ENCODE data around the gene MATCAP1.

The MATCAP1 gene

DNA sequence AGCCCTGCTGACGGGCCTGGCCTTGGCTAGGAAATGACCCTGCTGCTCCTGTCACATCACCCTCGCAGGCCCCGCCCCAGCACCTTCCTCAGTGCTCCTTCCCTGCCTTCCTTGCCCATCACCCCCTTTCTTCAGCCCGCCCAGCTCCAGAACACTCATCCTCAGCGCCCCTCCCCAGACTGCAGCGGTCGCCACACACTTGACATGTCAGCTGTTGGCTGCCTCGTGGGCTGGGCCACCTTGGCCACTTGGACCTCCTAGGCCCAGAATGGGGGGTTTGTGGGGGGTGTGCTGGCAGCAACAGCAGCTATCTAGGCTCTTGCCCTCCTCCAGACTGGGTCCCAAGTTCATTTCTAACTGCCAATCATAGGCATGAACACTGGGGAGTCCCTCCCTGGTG is 25.8 kb upstream of the MATCAP1 start:
- DNase-seq (ENCODE audit: low read depth, low spot score), result no peak
- H3K4me3 ChIP-seq (ENCODE audit: low read length), result no peak overlapping the region

GRCh38 chr16:67208154-67208896 is 24.6 kb upstream of the MATCAP1 start:
- no peak overlapping the region for H3K4me3 ChIP-seq (ENCODE audit: low read length)
- no peak for DNase-seq (ENCODE audit: low read depth, low spot score)

DNA sequence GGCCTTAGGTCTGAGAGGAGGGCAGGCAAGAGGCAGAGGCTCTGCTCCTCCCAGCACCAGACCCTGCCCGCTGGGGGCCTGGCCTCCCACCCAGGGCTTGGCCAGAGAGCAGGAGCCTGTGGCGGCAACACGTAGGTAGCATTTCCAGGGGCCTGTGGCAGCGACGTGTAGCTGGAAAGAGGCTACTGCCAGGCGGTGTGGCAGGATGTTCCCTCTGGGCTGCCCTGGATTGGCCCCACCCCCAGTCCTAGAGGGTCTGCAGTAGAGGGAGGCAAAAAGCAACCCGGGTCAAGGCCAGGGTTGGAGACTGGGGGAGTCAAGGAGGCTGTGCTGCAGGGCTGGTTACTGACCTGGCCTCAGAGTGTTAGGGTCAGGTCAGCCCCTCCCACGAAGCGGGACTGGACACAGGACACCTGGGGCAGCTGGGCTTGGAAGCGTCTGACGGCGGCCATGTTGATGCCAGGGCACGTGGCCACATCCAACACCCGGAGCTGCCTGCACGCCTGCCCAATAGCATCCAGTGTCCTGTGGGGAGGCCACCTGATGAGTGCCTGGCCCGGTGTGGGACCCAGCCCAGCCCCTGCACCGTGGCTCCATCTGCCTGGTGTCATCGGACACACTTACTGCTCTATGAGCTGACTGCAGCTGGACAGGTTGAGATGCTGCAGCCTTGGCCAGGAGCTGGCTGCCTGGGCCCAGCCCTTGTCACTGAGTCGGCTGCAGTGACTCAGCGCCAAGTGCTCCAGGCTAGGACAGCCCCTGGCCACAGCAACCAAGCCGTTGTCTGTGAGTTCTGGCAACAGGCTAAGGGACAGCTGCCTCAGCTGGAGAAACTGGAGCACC is 23.7 kb upstream of the MATCAP1 start:
- no peak for DNase-seq (ENCODE audit: low read depth, low spot score)
- no peak overlapping the region for H3K4me3 ChIP-seq (ENCODE audit: low read length)

GRCh38 chr16:67206838-67207248 is 23.1 kb upstream of the MATCAP1 start:
- no peak for DNase-seq (ENCODE audit: low read depth, low spot score)
- H3K4me3 ChIP-seq (ENCODE audit: low read length), result no peak overlapping the region

- DNase-seq (ENCODE audit: low read depth, low spot score), result no peak
- H3K4me3 ChIP-seq (ENCODE audit: low read length), result no peak overlapping the region
Measured at GRCh38 chr16:67206129-67206837, 22.5 kb upstream of the MATCAP1 start.

DNA sequence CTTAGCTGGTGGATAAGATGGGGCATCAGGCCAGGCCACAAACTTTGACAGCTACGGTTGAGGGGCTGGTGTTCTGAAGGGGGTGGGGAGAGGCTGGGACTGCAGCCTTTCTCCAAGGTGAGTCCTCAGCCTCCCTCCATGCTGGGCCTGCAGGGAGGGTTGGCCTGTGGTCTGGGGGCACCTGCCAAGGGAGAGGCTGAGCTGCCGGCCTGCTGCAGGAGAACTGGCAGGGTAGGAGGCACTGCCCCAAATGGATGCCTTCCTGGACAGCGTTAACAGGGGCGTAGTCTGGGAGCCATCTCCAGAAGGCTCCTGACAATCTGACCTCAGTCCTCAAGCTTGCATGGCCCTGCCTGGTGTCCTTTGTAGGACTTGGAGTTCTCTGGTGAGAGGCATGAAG is 20.3 kb upstream of the MATCAP1 start:
- no peak for DNase-seq (ENCODE audit: low read depth, low spot score)
- no peak overlapping the region for H3K4me3 ChIP-seq (ENCODE audit: low read length)

DNA sequence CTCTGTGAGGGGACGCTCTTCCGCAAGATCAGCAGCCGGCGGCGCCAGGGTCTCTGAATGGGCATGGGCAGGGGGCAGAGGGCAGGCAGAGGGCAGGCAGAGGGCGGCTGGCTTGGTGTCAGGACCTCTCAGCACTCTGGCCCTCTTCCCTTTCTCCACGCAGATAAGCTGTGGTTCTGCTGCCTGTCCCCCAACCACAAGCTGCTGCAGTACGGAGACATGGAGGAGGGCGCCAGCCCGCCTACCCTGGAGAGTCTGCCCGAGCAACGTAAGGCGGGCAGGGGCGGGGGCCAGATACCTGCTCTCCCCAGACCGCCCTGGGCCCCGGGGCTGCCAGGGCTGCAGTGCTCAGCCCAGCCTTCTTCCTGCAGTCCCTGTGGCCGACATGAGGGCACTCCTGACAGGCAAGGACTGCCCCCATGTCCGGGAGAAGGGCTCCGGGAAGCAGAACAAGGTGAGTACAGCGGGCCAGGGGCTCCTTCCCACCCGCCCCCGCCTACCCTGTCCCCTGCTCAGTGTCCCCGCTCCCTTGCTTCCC is 19.3 kb upstream of the MATCAP1 start:
- H3K4me3 ChIP-seq (ENCODE audit: low read length), result no peak overlapping the region
- no peak for DNase-seq (ENCODE audit: low read depth, low spot score)

GRCh38 chr16:67202426-67202825 is 18.7 kb upstream of the MATCAP1 start:
- no peak for DNase-seq (ENCODE audit: low read depth, low spot score)
- no peak overlapping the region for H3K4me3 ChIP-seq (ENCODE audit: low read length)

GRCh38 chr16:67201411-67202345 is 17.9 kb upstream of the MATCAP1 start:
- H3K4me3 ChIP-seq (ENCODE audit: low read length), result no peak overlapping the region
- DNase-seq (ENCODE audit: low read depth, low spot score), result no peak

DNA sequence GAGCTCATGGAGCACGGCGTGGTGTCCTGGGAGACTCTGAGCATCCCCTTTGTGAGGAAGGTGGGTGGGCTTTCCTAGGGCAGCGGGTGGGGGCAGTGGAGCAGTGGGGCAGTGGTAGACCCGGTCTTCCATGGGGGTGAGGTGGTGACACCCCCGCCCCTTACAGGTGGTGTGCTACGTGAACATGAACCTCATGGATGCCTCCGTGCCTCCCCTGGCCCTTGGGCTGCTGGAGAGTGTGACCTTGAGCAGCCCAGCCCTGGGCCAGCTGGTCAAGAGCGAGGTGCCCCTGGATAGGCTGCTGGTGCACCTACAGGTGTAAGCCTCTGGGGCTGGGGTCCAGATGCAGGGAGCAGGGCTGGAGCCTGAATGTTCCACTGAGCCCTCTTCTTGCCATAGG is 16.7 kb upstream of the MATCAP1 start:
- no peak for DNase-seq (ENCODE audit: low read depth, low spot score)
- no peak overlapping the region for H3K4me3 ChIP-seq (ENCODE audit: low read length)

DNA sequence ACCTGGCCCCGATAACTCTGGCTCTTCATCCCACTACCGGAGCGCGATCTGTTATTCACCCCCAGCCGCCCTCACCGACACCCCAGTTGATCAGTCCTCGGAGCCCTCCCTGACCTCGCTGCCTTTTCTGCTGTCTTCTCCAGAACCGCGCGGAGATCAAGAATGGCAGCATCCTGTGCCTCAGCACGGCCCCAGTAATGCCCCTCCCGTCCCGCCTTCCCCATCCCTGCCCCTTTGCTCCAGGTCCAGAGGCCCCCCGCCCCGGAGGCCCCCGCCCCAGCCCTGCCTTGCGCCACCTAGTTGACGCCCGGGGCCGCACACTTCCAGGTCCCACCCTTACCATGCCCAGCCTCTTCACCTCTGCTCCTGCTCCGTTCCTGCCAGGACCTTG is 16.0 kb upstream of the MATCAP1 start:
- no peak for DNase-seq (ENCODE audit: low read depth, low spot score)
- H3K4me3 ChIP-seq (ENCODE audit: low read length), result no peak overlapping the region

- H3K4me3 ChIP-seq (ENCODE audit: low read length), result no peak within 1 kb of the TSS
- no peak for DNase-seq (ENCODE audit: low read depth, low spot score)
Measured at GRCh38 chr16:67199011-67199807, 15.4 kb upstream of the MATCAP1 start, which contains the start of gene ELMO3. ELMO3 (plus strand) TSS chr16:67199131; CDS start chr16:67199327, 196 bp downstream.

GRCh38 chr16:67198238-67198734 is 14.5 kb upstream of the MATCAP1 start:
- no peak overlapping the region for H3K4me3 ChIP-seq (ENCODE audit: low read length)
- peak; percentile 25 for DNase-seq (ENCODE audit: low read depth, low spot score)

DNA sequence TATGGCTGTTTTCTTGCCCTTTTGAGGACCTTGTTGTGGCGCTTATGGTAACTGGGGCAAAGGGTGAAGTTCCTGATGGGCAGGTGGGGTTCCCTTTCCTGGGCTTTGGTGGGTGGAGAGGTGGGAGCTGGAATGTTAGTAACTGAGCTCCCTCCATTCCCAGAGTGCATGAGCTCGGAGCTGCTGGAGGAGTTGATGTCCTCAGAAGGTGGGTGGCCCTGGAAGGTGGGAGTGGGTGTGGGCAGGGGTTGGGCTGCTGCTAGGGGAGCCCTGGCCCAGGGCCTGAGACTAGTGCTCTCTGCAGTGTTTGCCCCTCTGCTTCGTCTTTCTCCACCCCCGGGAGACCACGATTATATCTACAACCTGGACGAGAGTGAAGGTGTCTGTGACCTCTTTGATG is 13.9 kb upstream of the MATCAP1 start:
- no peak for DNase-seq (ENCODE audit: low read depth, low spot score)
- no peak overlapping the region for H3K4me3 ChIP-seq (ENCODE audit: low read length)

DNA sequence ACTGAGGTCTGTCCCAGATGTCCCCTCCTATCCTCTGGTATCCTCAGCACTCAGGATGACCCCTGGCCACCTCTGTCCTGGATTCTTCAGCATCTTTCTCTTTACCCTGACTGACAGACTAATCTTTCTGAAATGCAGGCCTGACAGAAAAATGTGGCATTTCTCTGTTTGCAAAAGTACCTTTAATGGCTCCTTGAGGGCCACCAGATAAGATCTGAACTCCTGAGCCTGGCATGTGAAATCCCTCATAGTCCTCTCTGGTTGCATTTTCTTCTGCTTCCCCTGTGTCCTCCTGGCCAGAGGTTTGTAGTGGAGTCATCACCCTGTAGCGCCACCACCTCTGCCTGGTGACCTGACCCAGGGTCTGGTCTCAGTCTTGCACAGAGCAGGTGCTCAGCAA is 13.1 kb upstream of the MATCAP1 start:
- no peak for DNase-seq (ENCODE audit: low read depth, low spot score)
- no peak overlapping the region for H3K4me3 ChIP-seq (ENCODE audit: low read length)

DNA sequence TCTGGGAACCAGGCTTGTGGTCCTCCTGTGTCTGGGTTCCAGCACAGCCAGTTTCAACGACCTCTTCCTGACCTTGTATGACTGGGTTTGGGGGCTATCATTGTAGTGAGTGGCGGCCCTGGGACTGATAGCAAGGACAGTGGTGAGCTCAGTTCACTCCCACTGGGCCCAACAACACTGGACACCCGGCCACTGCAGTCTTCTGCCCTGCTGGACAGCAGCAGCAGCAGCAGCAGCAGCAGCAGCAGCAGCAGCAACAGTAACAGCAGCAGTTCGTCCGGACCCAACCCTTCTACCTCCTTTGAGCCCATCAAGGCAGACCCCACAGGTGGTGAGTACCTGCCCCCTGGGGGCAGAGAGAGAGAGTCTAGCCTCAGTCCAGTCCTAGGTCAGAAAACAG is 11.9 kb upstream of the MATCAP1 start:
- no peak for DNase-seq (ENCODE audit: low read depth, low spot score)
- no peak overlapping the region for H3K4me3 ChIP-seq (ENCODE audit: low read length)

DNA sequence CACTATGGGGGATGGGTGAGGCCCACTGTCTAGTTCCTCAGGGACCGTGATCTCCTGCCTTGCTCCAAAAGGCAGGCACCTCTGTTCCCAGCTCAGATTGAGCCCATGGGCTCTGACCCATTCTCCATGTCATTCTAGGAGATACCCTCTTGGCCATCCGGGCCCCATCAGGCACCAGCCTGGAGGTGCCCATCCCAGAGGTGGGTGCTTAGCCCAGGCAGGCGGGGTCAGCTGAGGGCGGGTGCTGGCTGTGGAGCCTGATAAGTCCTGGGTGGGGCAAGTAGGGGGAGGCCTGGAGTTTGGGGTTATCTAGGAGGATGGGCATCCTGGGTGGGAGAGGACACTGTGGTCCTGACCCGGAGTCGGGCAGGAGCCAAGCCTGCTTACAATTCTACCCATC is 10.5 kb upstream of the MATCAP1 start:
- DNase-seq (ENCODE audit: low read depth, low spot score), result no peak
- H3K4me3 ChIP-seq (ENCODE audit: low read length), result no peak overlapping the region

- no peak for DNase-seq (ENCODE audit: low read depth, low spot score)
- H3K4me3 ChIP-seq (ENCODE audit: low read length), result peak overlapping the region; percentile 100
Measured at GRCh38 chr16:67193536-67193935, 9.8 kb upstream of the MATCAP1 start.

Measured in Jurkat, Clone E6-1 (cell line).